DOHH2 (cell line): ENCODE data around the gene NCBP3.

Experiments used
- CTCF ChIP-seq: fragments of 200-600 bp; sonication (generic); IDR thresholded peaks from one replicate; pipeline ENCODE4 v1.5.1; 2014; ENCODE audit warnings: antibody characterized with exemption, mild to moderate bottlenecking, low read depth, low read length; ENCODE audit not compliant: poor library complexity, severe bottlenecking
- EZH2phosphoT487 ChIP-seq: fragments of 200-600 bp; sonication (generic); IDR thresholded peaks from 2 replicates; pipeline ENCODE4 v1.6.1; 2017; ENCODE audit warnings: borderline replicate concordance, mild to moderate bottlenecking, antibody characterized with exemption, low read length, moderate library complexity, mixed read lengths

- TF ChIP-seq CTCF (no peak), EZH2phosphoT487 (no peak)
Measured at GRCh38 chr17:3766779-3767178, 79.3 kb downstream of the NCBP3 start.
